DMS53 (cell line): ENCODE data around the gene FCSK.

Experiments
- DNase-seq: peaks from one replicate; lab custom pipeline; 2025; lab: John Stamatoyannopoulos, UW

The FCSK gene

DNA sequence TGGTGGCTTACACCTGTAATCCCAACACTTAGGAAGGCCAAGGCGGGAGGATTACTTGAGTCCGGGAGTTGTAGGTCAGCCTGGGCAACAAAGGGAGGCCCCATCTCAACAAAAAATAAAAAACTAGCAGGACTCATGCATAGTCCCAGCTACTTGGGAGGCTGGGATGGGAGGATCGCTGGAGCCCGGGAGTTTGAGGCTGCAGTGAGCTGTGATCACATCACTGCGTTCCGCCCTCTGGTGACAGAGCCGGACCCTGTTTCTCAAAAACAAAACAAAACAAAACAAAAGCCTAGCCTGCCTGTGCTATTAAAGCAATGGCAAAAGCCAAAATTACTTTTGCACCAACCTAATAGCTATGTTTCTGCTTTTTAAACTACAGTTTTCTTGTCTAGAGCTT, 1.5 kb downstream of the FCSK start:
- DNase-seq: no peak

DNA sequence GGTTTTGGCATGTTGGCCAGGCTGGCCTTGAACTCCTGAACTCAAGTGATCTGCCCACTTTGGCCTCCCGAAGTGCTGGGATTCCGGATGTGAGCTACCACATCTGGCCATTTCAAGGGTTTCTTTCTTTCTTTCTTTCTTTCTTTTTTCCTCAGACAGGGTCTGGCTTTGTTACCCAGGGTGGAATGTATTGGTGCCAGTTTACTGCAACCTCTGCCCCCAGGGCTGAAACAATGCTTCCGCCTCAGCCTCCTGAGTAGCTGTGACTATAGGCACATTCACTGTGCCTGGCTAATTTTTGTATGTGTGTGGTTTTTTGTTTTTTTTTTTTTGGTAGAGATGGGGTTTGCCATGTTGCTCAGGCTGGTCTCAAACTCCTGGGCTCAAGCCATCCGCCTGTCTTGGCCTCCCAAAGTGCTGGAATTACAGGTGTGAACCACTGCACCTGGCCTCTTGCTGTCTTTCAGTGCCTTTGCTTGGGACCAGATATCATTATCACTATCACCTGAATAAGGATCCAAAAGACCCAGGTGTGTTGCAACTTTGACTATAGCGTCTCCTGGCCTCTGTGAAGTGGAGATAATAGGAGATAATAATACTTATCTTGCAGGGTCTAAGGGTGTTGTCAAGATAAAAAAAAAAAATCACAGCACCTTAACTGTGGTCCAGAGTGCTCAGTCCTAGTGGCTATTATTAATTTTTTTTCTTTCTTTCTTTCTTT, 3.2 kb downstream of the FCSK start:
- no peak for DNase-seq

GRCh38 chr16:70460737-70461261, 6.4 kb downstream of the FCSK start:
- no peak for DNase-seq

DNA sequence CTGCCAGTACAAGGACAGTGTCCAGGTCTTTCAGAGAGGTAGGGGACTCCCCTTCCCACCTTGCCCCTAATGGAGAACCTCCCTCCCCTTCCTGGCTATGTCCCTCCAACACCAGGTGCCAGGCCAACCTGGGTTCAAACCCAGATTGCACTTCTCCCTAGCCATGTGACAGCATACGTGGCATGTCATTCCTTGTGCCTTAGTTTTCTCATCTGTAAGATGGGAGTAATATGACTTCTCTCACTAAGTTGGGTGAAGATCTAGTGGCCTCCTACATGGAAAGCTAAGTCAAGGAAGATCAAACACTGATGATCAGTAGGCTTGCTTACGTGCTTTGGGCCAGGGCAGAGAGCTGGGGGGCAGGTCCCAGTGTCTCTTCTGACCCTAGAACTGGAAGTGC, 8.8 kb downstream of the FCSK start:
- no peak for DNase-seq

- no peak for DNase-seq
Observed at GRCh38 chr16:70465999-70466804, 11.8 kb downstream of the FCSK start.

- DNase-seq: no peak
Observed at GRCh38 chr16:70466805-70467076, 12.3 kb downstream of the FCSK start.

DNA sequence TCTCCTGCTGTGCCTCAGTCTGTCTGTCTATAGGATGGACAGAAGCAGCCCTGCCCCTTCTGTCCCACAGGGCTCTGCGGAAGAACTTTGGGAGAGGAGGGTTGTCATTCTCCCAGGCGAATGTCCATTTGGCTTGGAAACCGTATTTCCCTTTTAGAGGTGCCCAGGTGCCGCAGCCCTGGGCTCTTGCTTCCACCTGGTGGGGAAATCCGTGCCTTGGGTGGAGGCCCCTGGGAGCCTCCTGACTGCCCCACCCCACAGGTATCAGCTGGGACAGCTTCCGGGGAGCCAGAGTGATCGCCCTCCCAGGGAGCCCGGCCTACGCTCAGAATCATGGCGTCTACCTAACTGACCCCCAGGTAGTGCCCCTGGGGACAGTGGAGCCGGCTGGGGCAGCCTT, 12.7 kb downstream of the FCSK start:
- peak; percentile 15 for DNase-seq

- DNase-seq: no peak
Observed at GRCh38 chr16:70467608-70468007, 13.2 kb downstream of the FCSK start.

DNA sequence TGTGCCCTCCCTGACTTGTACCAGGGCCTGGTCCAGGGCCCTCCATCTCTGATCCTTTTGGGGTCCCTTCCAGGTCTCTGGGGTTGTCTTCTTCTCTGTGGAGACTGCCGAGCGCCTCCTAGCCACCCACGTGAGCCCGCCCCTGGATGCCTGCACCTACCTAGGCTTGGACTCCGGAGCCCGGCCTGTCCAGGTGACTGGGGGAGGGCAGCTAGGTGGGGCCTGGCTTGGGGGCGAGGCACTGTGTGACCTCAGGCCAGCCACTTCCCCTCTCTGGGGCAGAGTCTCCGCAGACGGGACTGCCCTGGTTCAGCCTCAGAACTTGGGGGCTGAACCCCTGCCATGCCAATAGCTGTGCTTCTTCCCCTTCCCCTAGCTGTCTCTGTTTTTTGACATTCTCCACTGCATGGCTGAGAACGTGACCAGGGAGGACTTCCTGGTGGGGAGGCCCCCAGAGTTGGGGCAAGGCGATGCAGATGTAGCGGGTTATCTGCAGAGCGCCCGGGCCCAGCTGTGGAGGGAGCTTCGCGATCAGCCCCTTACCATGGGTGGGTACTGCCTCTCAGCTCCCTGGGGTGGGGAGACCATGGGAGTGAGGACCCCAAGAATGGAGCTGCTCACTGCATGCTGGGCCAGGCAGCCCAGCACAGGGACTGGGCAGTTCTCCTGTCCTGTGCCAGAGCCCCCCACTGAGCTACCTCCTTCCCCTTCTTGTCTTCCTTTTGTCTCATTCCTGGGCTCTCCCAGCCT, 14.6 kb downstream of the FCSK start:
- DNase-seq: no peak

GRCh38 chr16:70470141-70470926, 15.9 kb downstream of the FCSK start:
- no peak for DNase-seq

GRCh38 chr16:70470927-70471341, 16.5 kb downstream of the FCSK start:
- DNase-seq: peak; percentile 38

- no peak for DNase-seq
Observed at GRCh38 chr16:70472786-70473433, 18.5 kb downstream of the FCSK start.

DNA sequence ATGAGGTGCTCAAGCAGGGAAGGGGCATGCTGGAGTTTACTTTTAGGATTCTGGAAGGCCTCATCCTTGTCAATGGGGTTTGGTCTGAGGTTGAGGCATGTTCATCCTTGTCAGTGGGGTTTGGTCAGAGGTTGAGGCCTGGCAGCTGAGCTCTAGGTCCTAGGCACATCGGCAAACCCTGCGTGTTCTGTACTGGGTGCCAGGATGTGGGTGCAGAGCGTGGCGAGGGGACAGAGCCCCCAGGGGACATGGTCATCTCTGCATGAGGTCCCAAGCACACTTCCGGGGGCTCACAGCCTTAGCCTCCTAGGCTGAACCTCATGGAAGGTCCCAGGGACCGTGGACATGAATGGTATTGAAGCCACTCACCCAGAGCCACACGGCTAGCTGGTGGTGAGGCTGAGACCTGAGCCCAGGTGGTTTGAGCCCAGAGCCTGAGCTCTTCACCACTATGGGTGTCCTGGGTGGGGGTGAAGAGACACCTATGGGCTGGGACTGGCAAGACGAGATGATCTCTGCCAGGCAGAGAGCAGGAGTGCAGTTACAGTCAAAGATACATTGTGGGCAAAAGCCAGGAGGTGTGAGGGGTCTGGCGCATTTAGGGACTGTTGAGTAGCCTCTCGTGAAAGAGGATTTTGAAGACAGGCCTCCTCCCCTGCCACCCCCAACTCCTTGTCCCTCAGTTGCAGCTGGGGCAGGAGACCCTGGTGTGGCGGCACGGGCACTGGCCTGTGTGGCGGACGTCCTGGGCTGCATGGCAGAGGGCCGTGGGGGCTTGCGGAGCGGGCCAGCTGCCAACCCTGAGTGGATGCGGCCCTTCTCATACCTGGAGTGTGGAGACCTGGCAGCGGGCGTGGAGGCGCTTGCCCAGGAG, 19.3 kb downstream of the FCSK start:
- DNase-seq: peak; percentile 34

- DNase-seq: no peak
Observed at GRCh38 chr16:70474320-70475053, 20.1 kb downstream of the FCSK start.

DNA sequence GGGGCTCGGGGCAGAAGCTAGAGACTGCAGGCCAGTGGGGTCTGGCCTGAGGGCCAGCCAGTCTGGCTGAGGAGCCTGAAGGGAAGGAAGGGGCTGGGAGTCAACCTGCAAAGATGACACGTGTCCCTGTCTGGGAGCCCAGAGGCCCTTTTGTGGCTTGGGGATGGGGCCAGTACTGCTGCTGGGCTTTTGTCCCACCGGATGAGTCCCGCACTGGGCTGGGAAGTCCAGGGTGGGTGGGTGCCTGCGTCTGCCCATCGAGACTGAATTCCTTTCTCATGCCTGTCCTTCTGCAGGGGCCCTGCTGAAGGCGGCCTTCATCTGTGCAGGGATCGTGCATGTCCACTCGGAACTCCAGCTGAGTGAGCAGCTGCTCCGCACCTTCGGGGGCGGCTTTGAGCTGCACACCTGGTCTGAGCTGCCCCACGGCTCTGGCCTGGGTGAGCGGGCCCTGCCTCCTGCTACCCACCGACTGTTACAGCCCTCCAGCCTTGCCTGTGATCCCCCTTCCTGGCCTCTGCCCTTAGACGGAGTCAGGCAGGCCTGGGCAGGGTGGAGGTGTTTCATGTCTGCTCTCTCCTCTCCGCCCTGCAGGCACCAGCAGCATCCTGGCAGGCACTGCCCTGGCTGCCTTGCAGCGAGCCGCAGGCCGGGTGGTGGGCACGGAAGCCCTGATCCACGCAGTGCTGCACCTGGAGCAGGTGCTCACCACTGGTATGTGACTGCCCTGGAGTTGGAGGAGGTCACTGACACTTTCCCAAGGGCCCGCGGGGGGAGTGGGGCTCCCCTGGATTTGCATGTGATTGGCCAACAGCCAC, 20.9 kb downstream of the FCSK start:
- no peak for DNase-seq

GRCh38 chr16:70476272-70477020, 22.1 kb downstream of the FCSK start:
- DNase-seq: no peak

- no peak for DNase-seq
Observed at GRCh38 chr16:70478169-70478568, 23.8 kb downstream of the FCSK start.

DNA sequence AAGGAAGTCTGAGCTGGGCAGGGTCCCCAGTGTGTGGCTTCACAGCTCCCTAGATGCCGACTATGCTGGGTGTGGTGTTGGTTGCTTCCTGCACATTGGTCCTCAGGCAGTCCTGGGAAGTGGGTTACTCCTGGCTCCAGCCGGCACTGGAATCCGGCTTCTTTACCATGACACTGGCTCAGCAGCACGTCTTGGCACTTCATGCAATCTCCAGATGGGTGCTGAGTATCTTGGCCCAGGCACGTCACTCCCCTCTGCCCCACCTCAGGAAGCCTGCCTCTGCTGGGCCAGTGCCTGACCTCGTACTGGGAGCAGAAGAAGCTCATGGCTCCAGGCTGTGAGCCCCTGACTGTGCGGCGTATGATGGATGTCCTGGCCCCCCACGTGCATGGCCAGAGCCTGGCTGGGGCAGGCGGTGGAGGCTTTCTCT, 24.5 kb downstream of the FCSK start:
- DNase-seq: no peak
